D721Med (cell line): ENCODE results near the gene LPP.

Experiments used
- DNase-seq: peaks from one replicate; pipeline ENCODE4 v3.0.0; 2011; ENCODE audit warnings: low spot score; ENCODE audit not compliant: insufficient read length
- FAIRE-seq: peaks from 2 replicates; lab custom pipeline; 2011; peaks lifted over from hg19 to GRCh38; lab: Jason Lieb, UNC
- CTCF ChIP-seq: IDR thresholded peaks from 2 replicates; pipeline ENCODE4 v1.5.1; 2012; ENCODE audit warnings: mild to moderate bottlenecking, control low read depth; ENCODE audit not compliant: insufficient read depth; ENCODE audit errors: missing control alignments

Gene LPP

GRCh38 chr3:188223936-188224335 is 70.0 kb downstream of the LPP start:
- no peak for TF ChIP-seq CTCF
- DNase-seq = no peak
- no peak for FAIRE-seq

- FAIRE-seq (no peak), DNase-seq (no peak)
- TF ChIP-seq CTCF = no peak
Measured at GRCh38 chr3:188227442-188227841, 73.5 kb downstream of the LPP start.

GRCh38 chr3:188229177-188229576 is 75.2 kb downstream of the LPP start:
- DNase-seq (no peak), FAIRE-seq (no peak)
- no peak for TF ChIP-seq CTCF

GRCh38 chr3:188229726-188230125 is 75.8 kb downstream of the LPP start:
- DNase-seq = no peak
- no peak for TF ChIP-seq CTCF
- no peak for FAIRE-seq

GRCh38 chr3:188230962-188231361 is 77.0 kb downstream of the LPP start:
- FAIRE-seq (no peak), DNase-seq (no peak)
- TF ChIP-seq CTCF = no peak

- TF ChIP-seq CTCF = no peak
Measured at GRCh38 chr3:188231456-188231855, 77.5 kb downstream of the LPP start.

GRCh38 chr3:188232656-188233055 is 78.7 kb downstream of the LPP start:
- FAIRE-seq (no peak), DNase-seq (no peak)
- no peak for TF ChIP-seq CTCF

More at GRCh38 chr3:188231456-188231855, 77.5 kb downstream of the LPP start:
- no peak for DNase-seq
- FAIRE-seq = no peak
